ENCODE data around the gene JAG1.
"Not testable (repeated sequence)": the region's sequence is repeated elsewhere in the genome, so short reads cannot be mapped to it uniquely, and the experiment has no call there.

JAG1 gene

DNA sequence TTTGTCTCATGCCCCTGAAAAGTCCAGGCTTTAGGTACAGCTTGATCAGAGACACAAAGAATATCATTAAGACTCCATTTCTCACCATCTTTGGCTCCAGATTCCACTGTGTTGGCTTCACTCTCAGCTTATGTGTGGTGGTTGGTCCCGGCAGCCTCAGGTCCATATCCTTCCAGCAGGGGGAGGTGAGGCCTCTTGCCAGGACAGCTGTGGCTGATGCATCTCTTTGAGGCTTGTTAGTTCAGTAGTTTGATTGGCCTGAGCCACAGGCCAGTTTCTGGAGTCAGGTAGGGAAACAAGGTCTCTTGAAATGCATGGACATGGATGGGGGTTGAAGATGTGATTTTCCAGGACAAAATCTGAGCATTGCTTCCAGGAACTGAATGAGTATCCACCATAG lies 62.4 kb downstream of the JAG1 start:
- DNase-seq (ENCODE audit: low read depth in 2 of 2): no peak

DNA sequence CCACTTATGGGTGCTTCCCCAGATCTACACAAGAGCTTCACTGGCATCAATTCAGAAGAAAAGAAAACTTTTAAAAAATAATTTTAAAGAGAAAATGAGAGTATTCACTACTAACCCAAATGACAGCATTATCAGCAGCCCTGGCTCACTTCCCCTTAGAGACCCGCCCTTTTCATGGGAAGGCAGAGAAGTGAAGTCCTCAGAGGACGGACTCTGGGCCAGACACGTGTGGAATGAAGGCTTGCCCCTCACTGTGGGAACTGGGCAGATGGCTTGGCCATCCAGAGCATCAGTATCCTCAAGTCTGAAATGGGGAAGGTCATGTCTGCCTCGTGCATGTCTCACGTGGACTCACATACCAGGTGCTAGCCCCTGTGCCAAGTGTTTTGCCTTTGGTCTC lies 63.5 kb downstream of the JAG1 start:
- no peak for DNase-seq (ENCODE audit: low read depth in 2 of 2)

DNA sequence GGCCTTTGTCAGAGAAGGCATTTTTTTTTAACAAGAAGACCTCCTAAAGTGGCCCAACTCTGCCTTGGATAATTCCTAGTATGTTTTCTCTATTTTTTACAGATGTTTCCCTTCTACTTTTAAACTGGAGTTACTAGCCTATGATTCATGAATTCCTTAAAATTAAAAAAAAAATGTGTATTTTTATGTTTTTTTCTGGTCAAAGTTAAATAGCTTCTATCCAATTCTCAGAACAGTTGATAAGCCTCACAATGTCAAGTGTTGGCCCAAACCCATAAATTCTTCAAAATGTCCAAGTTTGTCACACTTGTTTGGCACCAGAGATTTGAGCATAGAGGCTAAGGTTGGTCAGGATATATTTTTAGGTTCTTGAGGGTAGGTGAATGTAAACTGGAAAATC lies 64.0 kb downstream of the JAG1 start:
- DNase-seq (ENCODE audit: low read depth in 2 of 2): peak in 1 of 2 experiments; percentile 32

DNA sequence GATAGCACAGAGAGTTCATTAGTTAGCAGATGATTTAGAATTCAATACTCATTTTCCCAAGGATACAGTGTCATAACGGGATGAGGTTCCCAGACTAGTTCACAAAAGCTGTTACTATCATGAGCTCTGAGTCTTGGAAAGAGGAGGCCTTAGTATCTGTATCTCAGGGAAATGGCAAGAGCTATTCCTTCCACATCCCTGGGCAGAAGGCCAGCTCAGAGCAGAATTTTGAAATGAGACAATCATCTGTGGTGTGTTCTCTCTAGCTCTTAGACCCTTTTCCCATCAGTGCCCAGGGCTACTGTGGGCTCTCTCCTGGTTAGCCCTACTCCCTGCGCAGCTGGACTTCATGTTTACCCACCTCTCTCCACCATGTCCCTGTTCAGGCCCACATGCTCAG lies 64.5 kb downstream of the JAG1 start:
- DNase-seq (ENCODE audit: low read depth in 2 of 2): peak; percentile 78 to 79

DNA sequence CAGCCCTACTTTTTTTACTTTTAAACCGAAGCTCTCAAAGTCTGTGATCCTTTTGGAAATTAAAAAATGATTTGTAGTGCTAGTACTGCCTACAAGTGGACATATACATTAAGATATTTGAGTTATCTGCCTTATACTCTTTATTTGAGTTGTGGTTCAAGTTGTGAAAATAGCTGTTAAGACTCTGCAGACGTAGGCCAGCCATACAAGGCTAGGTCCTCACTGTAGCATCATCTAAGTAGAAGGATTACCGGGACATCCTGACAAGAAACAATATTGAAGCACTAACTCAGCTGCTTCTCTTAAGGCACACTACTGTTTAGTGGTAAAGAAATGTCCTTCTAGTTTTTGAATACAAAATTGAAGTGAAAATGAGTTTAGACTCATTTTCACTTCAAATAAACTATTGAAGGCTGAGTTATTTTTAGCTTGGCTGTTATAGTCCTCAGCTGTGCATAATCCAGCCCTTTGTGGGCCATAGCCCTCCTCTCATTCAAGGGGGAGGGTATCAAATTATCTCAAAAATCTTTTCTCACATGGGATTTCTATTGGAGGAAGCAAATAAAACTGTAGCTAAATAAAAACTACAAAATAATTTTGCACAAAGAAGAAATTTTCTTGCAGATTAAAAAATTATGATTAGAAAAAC lies 68.1 kb downstream of the JAG1 start:
- DNase-seq (ENCODE audit: low read depth in 2 of 2): no peak

DNA sequence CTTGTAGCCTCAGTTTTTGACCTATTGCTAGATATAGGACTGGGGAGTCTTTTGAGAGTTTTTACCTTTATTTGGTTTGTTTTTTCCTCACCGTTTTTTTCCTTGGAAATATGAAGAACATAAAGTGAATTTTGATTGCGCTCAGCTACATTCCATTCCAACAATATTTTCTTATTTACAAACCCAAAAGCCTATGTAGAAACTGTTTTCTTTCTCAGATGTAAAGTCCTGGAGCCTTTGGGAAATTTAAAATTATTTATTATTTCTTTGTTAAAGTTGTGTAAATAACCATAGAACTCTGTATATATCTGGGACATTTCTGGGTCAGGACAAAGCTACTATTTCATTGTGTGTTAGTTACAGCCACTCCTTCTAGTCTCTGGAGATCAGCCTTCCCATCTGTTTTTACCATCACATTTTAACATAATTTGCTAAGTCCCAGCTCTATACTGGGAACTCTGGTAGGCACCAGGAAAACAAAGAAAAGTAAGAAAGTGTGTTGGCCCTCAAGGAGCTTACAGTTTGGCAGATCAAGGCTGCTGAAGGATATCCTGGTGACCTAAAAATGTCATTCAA lies 68.8 kb downstream of the JAG1 start:
- no peak for DNase-seq (ENCODE audit: low read depth in 2 of 2)

DNA sequence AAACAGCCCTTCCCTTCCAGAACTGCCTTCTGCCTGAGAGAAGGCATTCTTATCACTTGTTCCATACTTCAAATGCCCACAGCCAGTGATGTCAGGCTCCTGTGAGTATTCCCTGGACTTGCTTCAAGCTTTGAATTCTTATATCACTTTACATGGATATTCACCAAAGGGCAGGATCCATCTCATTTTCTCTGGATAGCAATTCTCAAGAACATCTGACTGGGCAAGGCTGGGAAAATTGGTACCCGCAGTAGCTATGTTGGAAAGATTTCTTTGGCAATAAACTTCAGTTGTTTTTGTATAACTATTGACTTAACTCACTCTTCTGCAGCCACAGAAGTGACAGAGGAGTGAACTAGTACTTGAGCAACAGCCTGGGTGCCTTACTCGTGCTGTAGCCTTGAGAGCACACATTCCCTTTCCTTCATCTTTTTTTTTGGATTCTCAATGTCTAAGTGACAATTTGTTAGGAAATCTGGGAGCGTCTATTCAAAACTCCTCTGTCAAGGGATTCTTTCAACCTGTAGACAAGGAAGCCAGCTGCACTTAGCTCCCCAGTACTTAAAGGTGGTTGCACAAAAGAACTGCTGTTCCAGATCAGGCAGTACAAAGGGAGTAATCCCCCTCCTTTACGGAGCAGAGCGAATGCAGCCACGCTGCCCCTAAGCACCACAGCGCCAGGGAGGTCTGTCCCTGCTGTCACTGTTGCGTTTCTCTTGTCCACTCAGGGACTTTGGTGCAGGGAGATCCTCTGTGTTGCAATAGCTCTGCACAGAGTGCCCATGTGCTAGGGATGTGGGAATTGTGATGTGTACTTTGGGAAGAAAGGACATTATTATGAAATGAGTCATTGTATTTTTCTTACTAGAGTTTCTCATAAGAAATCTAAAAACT lies 69.6 kb downstream of the JAG1 start:
- DNase-seq (ENCODE audit: low read depth in 2 of 2): peak; percentile 76 to 77

DNA sequence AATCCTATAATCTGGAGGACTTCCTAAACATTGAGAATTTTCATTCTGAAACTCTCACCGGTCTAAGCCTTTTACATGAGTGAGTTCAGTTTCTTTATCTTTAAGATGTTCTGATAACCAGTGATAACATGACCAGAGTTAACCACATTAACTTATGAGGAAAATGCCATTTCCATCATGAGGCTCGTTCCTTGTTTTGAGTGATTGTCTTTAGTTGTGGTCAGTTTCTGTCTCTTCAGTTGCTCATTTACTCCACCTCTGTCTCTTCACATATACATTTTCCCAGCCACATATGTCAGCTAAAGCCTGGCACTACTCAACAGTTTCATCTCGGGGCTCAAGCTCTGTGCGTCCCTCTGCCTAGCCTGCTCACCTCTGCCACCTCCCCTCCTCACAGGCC lies 70.4 kb downstream of the JAG1 start:
- no peak for DNase-seq (ENCODE audit: low read depth in 2 of 2)

DNA sequence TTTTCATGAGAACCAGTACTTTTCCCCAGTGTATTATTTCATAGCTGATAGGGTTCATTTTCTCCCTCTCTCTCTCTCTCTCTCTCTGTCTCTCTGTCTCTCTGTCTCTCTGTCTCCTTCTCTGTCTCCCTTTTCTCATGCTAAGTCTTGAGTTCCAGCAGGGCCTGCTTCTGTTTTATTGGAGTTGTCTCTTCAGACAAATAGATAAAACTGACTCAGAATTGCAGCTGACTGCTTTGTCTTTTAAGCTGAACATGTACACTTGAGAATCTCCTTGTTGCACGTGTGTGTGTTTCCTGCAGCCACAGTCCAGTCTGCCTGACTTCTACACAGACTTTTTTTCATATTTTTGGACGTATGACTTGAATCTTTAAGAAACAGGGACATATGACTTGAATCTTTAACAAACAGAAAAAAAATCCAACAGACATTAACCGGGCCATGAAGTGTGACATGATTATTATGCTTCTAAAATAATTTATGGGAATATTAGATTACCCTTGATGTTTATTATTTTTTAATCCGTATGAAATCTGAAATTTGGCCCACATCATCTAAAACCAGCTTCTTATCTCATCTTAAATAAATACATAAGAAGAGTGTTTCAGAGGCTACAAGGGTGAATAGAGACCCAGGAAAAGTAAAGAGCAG lies 71.5 kb downstream of the JAG1 start:
- no peak for DNase-seq (ENCODE audit: low read depth in 2 of 2)

DNA sequence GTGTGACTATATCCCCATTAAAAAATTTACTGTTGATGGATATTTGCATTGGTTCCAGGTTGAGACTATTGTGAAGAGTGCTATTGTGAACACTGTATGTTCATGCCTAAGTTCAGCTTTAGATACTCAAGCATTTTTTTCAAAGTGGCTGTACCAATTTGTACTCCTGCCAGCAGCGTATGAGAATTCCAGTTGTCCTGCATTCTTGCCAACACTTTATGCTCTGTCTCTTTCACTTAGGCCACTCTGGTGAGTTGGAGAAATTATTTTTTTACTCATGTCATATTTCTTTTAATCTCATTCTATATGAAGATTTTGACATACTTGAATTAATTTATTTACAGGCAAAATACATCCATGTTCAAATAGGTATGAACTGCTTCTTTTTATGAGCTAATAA lies 76.2 kb downstream of the JAG1 start:
- no peak for DNase-seq (ENCODE audit: low read depth in 2 of 2)

DNA sequence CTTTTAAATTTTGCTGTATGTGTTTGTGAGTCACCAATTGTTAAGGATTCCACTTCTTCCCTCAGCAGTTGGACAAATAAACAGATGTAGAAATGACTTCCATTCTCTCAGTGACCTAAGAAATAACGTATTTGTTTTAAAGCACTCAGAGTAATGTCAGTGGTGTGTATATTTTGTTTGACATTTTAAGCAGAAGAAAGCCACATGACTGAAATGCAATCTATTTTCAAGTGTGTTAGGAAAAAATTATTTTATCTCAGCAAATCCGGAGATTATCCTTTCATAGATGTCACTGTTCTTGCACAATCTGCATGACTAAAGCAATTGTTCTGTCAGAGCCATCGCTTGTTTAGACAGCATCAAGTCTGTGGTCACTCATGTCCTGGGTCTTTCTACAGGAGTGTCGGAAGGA lies 77.1 kb downstream of the JAG1 start:
- no peak for DNase-seq (ENCODE audit: low read depth in 2 of 2)

DNA sequence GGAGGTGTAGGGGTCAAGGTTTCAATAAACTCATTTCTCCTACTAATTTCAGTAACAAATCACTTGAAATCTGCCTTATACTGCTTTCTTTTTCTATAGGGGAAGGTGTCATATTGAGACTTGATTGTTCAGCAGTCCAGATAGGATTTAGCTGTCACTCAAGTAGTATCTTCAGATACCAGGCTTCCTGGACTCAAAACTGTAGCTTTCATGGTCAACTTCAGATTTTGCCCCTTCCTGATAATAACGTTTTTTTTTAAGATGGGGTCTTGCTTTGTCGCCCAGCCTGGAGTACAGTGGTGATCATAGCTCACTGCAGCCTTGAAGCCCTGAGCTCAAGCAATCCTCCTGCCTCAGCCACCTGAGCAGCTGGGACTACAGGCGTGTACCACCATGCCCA lies 77.8 kb downstream of the JAG1 start:
- DNase-seq (ENCODE audit: low read depth in 2 of 2): no peak

DNA sequence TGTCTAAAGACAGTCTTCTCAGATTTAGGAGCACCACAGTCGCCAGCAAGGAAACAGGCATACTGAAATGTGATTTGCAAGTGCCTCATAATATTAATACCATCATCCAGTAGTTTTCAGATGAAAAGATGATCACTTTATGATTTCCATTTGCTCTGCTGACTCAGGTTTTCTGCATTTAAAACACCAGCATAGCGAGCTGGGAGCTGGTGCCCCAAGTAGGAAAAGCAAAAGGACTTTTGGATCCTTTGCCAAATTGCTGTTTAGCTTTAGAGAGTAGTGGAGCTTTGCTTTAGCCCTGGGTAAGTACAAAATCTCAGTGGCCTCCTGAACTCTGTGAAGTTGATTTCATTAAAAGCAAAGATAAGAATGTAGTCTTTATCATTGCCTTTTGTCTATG lies 78.5 kb downstream of the JAG1 start:
- no peak for DNase-seq (ENCODE audit: low read depth in 2 of 2)

DNA sequence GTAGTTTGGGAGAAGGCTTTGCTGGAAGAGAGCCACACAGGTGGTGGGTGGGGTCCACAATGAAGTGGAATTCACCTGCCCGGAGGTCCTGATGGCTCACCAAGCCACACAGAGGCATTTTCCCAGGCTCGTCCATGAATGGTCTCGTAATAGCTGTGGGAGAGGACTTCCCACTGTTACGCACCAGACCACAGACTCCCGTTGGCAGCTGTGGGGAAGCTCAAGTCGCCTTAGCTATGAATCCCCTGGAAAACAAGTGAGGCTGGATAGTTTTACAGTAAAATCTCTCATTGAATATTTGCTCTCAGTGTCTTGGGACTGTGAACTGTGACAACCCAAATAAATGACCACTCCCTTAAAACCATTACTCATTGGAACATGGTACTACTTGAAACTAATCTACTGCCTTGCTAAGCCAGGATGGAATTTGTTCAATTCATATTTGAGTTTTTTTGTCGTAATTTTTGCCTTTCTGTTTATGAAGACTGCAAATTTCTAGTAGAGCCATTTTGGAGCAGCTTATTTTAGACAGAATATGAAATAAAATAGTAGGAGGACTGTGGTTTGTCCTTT lies 79.4 kb downstream of the JAG1 start:
- DNase-seq (ENCODE audit: low read depth in 2 of 2): no peak

DNA sequence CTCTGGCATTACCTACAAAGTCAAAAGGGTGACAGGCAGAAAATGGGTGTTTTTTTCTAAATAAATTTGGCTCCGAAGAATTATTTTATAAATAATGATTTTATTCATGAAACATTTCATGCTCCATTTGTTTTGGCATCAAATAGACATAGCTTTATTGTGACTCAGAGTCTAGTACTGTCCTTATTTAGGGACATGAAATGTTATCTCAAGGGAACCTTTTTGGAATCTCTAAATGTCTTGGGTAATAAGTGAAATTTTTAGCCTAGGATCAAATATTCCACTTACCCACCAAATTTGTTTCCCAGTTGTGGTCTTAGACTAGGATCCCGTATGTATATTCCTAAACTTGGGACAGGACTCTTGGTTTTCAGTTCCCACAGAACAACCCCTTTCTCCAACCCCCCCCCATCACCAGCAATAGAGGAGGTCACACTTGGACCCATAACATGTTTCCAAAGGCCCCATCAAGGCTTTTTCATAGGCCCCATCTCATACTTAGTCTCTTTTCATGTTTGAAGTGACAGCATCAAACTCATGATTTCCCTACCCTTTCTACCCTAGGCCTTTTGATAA lies 81.8 kb downstream of the JAG1 start:
- no peak for DNase-seq (ENCODE audit: low read depth in 2 of 2)

DNA sequence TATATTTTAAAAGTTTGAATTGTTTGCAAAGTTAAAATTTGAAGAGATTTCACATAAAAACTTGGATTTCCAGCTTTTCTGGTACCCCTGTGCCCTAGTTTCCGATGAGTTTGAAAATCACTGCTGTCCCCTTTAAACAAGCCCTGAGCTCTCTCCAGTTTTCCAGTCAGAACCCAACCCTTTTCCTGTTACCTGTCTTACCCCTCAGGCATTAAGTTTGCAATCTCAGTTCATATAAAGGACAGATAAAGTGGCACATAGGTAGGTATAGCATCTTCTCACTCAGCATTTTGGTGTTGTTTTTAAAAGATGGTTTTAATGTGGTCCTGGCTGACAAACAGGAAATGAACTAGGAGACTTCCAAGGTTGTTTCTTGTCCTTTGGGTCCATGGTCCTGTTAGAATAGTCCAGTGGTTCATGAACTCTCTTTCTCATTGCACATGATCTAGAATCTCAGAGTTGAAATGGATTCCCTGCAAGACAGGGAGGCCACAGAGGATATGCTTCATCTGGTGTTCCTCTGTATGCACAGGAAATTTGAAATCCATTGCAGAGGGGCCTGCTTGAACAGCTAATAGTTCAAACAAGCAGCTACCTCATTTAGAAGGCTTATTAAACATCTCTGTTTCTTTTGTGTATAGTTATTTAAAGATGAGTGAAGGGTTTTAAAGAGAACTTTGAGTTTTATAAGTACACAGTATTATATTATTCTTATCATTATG lies 82.7 kb downstream of the JAG1 start:
- DNase-seq (ENCODE audit: low read depth in 2 of 2): no peak

DNA sequence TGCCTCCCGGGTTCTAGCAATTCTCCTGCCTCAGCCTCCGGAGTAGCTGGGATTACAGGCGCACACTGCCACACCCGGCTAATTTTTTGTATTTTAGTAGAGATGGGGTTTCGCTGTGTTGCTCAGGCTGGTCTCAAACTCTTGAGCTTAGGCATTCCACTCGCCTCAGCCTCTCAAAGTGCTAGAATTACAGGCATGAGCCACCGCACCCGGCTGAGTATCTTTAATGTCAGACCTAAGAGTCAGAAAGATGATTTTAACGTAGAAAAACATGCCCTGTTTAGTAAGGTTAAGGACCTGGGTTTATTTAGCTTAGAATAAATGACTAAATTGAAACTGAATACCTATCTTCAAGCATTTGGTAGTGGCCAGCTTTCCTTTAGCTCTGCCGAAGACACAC lies 83.4 kb downstream of the JAG1 start:
- DNase-seq (ENCODE audit: low read depth in 2 of 2): not testable (repeated sequence)
